RWPE2 (cell line): ENCODE data around the gene AKAP7.

Experiments
- ATAC-seq: fragments of 200-7000 bp; cut with Tn5 transposase; 3 replicates; pipeline ENCODE4 v1.9.1; 2021; ENCODE audit warnings: low read depth
- DNase-seq: peaks from one replicate; pipeline ENCODE4 v3.0.0-alpha.2; 2020; ENCODE audit warnings: low spot score
- H3K27ac ChIP-seq: fragments of 450-650 bp; 2 replicates; pipeline ENCODE4 v1.5.1; 2017; ENCODE audit warnings: mild to moderate bottlenecking; ENCODE audit not compliant: poor library complexity, severe bottlenecking
- H3K27me3 ChIP-seq: fragments of 250-450 bp; sonication (Bioruptor Pico); 2 replicates; pipeline ENCODE4 v1.5.1; 2021; ENCODE audit warnings: mild to moderate bottlenecking, moderate library complexity; ENCODE audit not compliant: insufficient read depth, poor library complexity, severe bottlenecking
- H3K36me3 ChIP-seq: fragments of 250-450 bp; sonication (Bioruptor Pico); 2 replicates; pipeline ENCODE4 v1.5.1; 2020; ENCODE audit warnings: low read depth, mild to moderate bottlenecking, moderate library complexity
- H3K4me1 ChIP-seq: fragments of 250-450 bp; sonication (Bioruptor Pico); 2 replicates; pipeline ENCODE4 v1.5.1; 2021; ENCODE audit warnings: mild to moderate bottlenecking, moderate library complexity; ENCODE audit not compliant: insufficient read depth, poor library complexity, severe bottlenecking
- H3K4me3 ChIP-seq: fragments of 250-450 bp; sonication (Bioruptor Pico); 2 replicates; pipeline ENCODE4 v1.5.1; 2021; ENCODE audit warnings: mild to moderate bottlenecking, moderate library complexity; ENCODE audit not compliant: severe bottlenecking
- H3K9me3 ChIP-seq: fragments of 250-450 bp; sonication (Bioruptor Pico); 2 replicates; pipeline ENCODE4 v1.5.1; 2021; ENCODE audit warnings: mild to moderate bottlenecking, moderate library complexity; ENCODE audit not compliant: severe bottlenecking
- CTCF ChIP-seq: fragments of 450-650 bp; IDR thresholded peaks from one replicate; pipeline ENCODE4 v1.5.1; 2017; ENCODE audit warnings: mild to moderate bottlenecking, moderate library complexity; ENCODE audit not compliant: poor library complexity, severe bottlenecking

Gene AKAP7

GRCh38 chr6:131139599-131139998 is 4.3 kb downstream of the AKAP7 start:
- H3K4me1 ChIP-seq: peaks cover 3% of the 10 kb centered on the region
- no peaks in the 10 kb centered on the region for H3K9me3 ChIP-seq
- H3K36me3 ChIP-seq: no peaks in the 10 kb centered on the region
- no peak overlapping the region for H3K4me3 ChIP-seq
- ATAC-seq: no peak
- TF ChIP-seq CTCF: no peak
- no peaks in the 10 kb centered on the region for H3K27me3 ChIP-seq
- DNase-seq: no peak
- H3K27ac ChIP-seq: no peak overlapping the region

GRCh38 chr6:131143319-131143718 is 8.1 kb downstream of the AKAP7 start:
- Histone ChIP-seq H3K4me1 (no peaks in the 10 kb centered on the region), H3K36me3 (no peaks in the 10 kb centered on the region), H3K4me3 (no peak overlapping the region), H3K27me3 (no peaks in the 10 kb centered on the region), H3K9me3 (no peaks in the 10 kb centered on the region), H3K27ac (no peak overlapping the region)
- ATAC-seq (no peak), DNase-seq (no peak)
- TF ChIP-seq CTCF: no peak

- Histone ChIP-seq H3K36me3 (no peaks in the 10 kb centered on the region), H3K9me3 (no peaks in the 10 kb centered on the region), H3K27ac (no peak overlapping the region), H3K4me1 (no peaks in the 10 kb centered on the region), H3K4me3 (no peak overlapping the region), H3K27me3 (no peaks in the 10 kb centered on the region)
- ATAC-seq: no peak
- no peak for TF ChIP-seq CTCF
- no peak for DNase-seq
These were observed 11.6 kb downstream of the AKAP7 start for GRCh38 chr6:131146865-131147264.

GRCh38 chr6:131156411-131156810 is 21.1 kb downstream of the AKAP7 start:
- H3K36me3 ChIP-seq: no peaks in the 10 kb centered on the region
- ATAC-seq: no peak
- no peak for TF ChIP-seq CTCF
- no peak for DNase-seq
- no peaks in the 10 kb centered on the region for H3K27me3 ChIP-seq
- no peak overlapping the region for H3K4me3 ChIP-seq
- no peaks in the 10 kb centered on the region for H3K9me3 ChIP-seq
- H3K4me1 ChIP-seq: no peaks in the 10 kb centered on the region
- no peak overlapping the region for H3K27ac ChIP-seq

GRCh38 chr6:131159578-131159977 is 24.3 kb downstream of the AKAP7 start:
- Histone ChIP-seq H3K36me3 (no peaks in the 10 kb centered on the region), H3K4me1 (no peaks in the 10 kb centered on the region), H3K27ac (no peak overlapping the region), H3K4me3 (no peak overlapping the region), H3K27me3 (no peaks in the 10 kb centered on the region), H3K9me3 (no peaks in the 10 kb centered on the region)
- no peak for TF ChIP-seq CTCF
- ATAC-seq (peak; percentile 80), DNase-seq (no peak)
